ENCODE data around the gene KCNJ16.

The KCNJ16 gene

GRCh38 chr17:70183508-70183907 is 108.5 kb downstream of the KCNJ16 start:
- Histone ChIP-seq H3K27ac (ENCODE audit: low read length) (no peak overlapping the region), H3K9me3 (ENCODE audit: control insufficient read depth, insufficient read depth, low read length) (no peaks in the 10 kb centered on the region), H3K4me3 (ENCODE audit: low read length) (no peak overlapping the region), H3K27me3 (ENCODE audit: control insufficient read depth, insufficient read depth, low read length) (no peaks in the 10 kb centered on the region), H3K4me1 (ENCODE audit: control insufficient read depth, insufficient read depth, low read length) (no peaks in the 10 kb centered on the region), H3K36me3 (ENCODE audit: control insufficient read depth, insufficient read depth, low read length) (no peaks in the 10 kb centered on the region)
- WGBS (ENCODE audit: insufficient coverage, insufficient read length): no CpG with 5 or more reads among the region's 4 CpGs
- DNase-seq (ENCODE audit: low read depth, low spot score): no peak

- no peaks in the 10 kb centered on the region for H3K36me3 ChIP-seq (ENCODE audit: control insufficient read depth, insufficient read depth, low read length)
- no peak for DNase-seq (ENCODE audit: low read depth, low spot score)
Observed at GRCh38 chr17:70184207-70184606, 109.2 kb downstream of the KCNJ16 start.

GRCh38 chr17:70184770-70185169 is 109.7 kb downstream of the KCNJ16 start:
- Histone ChIP-seq H3K36me3 (ENCODE audit: control insufficient read depth, insufficient read depth, low read length) (no peaks in the 10 kb centered on the region), H3K27me3 (ENCODE audit: control insufficient read depth, insufficient read depth, low read length) (no peaks in the 10 kb centered on the region), H3K4me3 (ENCODE audit: low read length) (no peak overlapping the region), H3K27ac (ENCODE audit: low read length) (no peak overlapping the region), H3K9me3 (ENCODE audit: control insufficient read depth, insufficient read depth, low read length) (no peaks in the 10 kb centered on the region), H3K4me1 (ENCODE audit: control insufficient read depth, insufficient read depth, low read length) (no peaks in the 10 kb centered on the region)
- no CpG with 5 or more reads among the region's 4 CpGs for WGBS (ENCODE audit: insufficient coverage, insufficient read length)
- DNase-seq (ENCODE audit: low read depth, low spot score): no peak

More at GRCh38 chr17:70184207-70184606, 109.2 kb downstream of the KCNJ16 start:
- no peak overlapping the region for H3K27ac ChIP-seq (ENCODE audit: low read length)
- H3K4me1 ChIP-seq (ENCODE audit: control insufficient read depth, insufficient read depth, low read length): no peaks in the 10 kb centered on the region
- H3K9me3 ChIP-seq (ENCODE audit: control insufficient read depth, insufficient read depth, low read length): no peaks in the 10 kb centered on the region
- no peak overlapping the region for H3K4me3 ChIP-seq (ENCODE audit: low read length)
- H3K27me3 ChIP-seq (ENCODE audit: control insufficient read depth, insufficient read depth, low read length): no peaks in the 10 kb centered on the region

Measured in iPS DF 6.9 (cell line).